ENCODE results near the gene AMH. TPM values are rescaled to one million over a fixed set of nuclear protein-coding genes. Genes with fewer than 3 reads are reported as not detected.

AMH gene
- total and polyA plus RNA-seq, 11 donors = 0.10 to 1.1 (median 0.57) TPM; not detected in 4

GRCh38 chr19:2209408-2209807 lies 39.7 kb upstream of the AMH start:
- Histone ChIP-seq H3K36me3 (peaks cover 3 to 85% (median 54%) of the 10 kb centered on the region in 9 donors), H3K27me3 (no peaks in the 10 kb centered on the region)
- no peak for ATAC-seq

GRCh38 chr19:2210206-2210605 lies 38.9 kb upstream of the AMH start:
- no peak for TF ChIP-seq POLR2A (IDR thresholded peaks at IDR 0.05)
- TF ChIP-seq CTCF (IDR thresholded peaks at IDR 0.05) = no peak
- no peak overlapping the region for H3K4me3 ChIP-seq
- no peaks in the 10 kb centered on the region for H3K27me3 ChIP-seq
- peaks cover 3 to 91% (median 62%) of the 10 kb centered on the region in 9 donors for H3K36me3 ChIP-seq
- intact Hi-C loops (cut with DNase I) = no loop called here
- DNase-seq = no peak
- H3K27ac ChIP-seq = no peak overlapping the region
- H3K9me3 ChIP-seq = no peaks in the 10 kb centered on the region
- WGBS, 4 donors = 85 to 98% (median 92%) methylated on average over 7 to 21 of the region's 21 CpGs
- peaks cover 0 to 18% (median 12%) of the 10 kb centered on the region in 12 donors for H3K4me1 ChIP-seq
- ATAC-seq = no peak

More at GRCh38 chr19:2209408-2209807, 39.7 kb upstream of the AMH start:
- H3K27ac ChIP-seq = no peak overlapping the region
- TF ChIP-seq CTCF (IDR thresholded peaks at IDR 0.05) (no peak), POLR2A (IDR thresholded peaks at IDR 0.05) (no peak)
- H3K4me3 ChIP-seq = no peak overlapping the region
- DNase-seq = no peak
- 85 to 91% (median 87%) methylated on average over 17 of the region's 17 CpGs for WGBS, 4 donors
- H3K9me3 ChIP-seq = no peaks in the 10 kb centered on the region
- H3K4me1 ChIP-seq = peaks cover 0 to 18% (median 12%) of the 10 kb centered on the region in 12 donors
- intact Hi-C loops (cut with DNase I) = loop anchor here in 2 of 10 donors (5.0 to 10.0 kb wide), 2 partner anchors 55 to 57 kb away; partner anchors contain the start of gene AP3D1 (in 2 of the 2)

- Histone ChIP-seq H3K36me3 (peaks cover 3 to 92% (median 72%) of the 10 kb centered on the region in 9 donors), H3K27ac (no peak overlapping the region), H3K4me1 (peaks cover 0 to 18% (median 12%) of the 10 kb centered on the region in 12 donors), H3K4me3 (no peak overlapping the region), H3K9me3 (no peaks in the 10 kb centered on the region), H3K27me3 (no peaks in the 10 kb centered on the region)
- intact Hi-C loops (cut with DNase I) = no loop called here
- DNase-seq (no peak), ATAC-seq (no peak)
- WGBS, 4 donors = 93 to 96% (median 94%) methylated on average over 29 to 33 of the region's 33 CpGs
- TF ChIP-seq POLR2A (IDR thresholded peaks at IDR 0.05) (no peak), CTCF (IDR thresholded peaks at IDR 0.05) (no peak)
Measured at GRCh38 chr19:2210987-2211740, 38.0 kb upstream of the AMH start.

GRCh38 chr19:2212861-2213711 lies 36.0 kb upstream of the AMH start:
- WGBS, 4 donors = 91 to 95% (median 94%) methylated on average over 16 to 21 of the region's 21 CpGs
- Histone ChIP-seq H3K4me3 (no peak overlapping the region), H3K9me3 (no peaks in the 10 kb centered on the region), H3K4me1 (peaks cover 0 to 13% (median 9%) of the 10 kb centered on the region in 12 donors), H3K27me3 (no peaks in the 10 kb centered on the region), H3K36me3 (peaks cover 3 to 92% (median 82%) of the 10 kb centered on the region in 9 donors), H3K27ac (no peak overlapping the region)
- DNase-seq (no peak), ATAC-seq (no peak)
- intact Hi-C loops (cut with DNase I) = no loop called here
- TF ChIP-seq POLR2A (IDR thresholded peaks at IDR 0.05) (no peak), CTCF (IDR thresholded peaks at IDR 0.05) (no peak)
